Fibroblast of skin of right biceps (primary cell): Measurements from ENCODE around the gene TBCD.
"Not testable (repeated sequence)": the region's sequence is repeated elsewhere in the genome, so short reads cannot be mapped to it uniquely, and the experiment has no call there.

ENCODE experiments used
- DNase-seq: peaks from one replicate; pipeline ENCODE4 v3.0.0-alpha.2; 2013

TBCD gene

GRCh38 chr17:82767041-82767754 is 15.3 kb downstream of the TBCD start:
- peak; percentile 42 for DNase-seq

GRCh38 chr17:82769041-82769440 is 17.2 kb downstream of the TBCD start:
- DNase-seq: no peak

- DNase-seq: no peak
Measured at GRCh38 chr17:82772026-82772425, 20.2 kb downstream of the TBCD start.

GRCh38 chr17:82774456-82774855 is 22.6 kb downstream of the TBCD start:
- DNase-seq: not testable (repeated sequence)

GRCh38 chr17:82775001-82775823 is 23.3 kb downstream of the TBCD start:
- peak; percentile 36 for DNase-seq

- DNase-seq: no peak
Measured at GRCh38 chr17:82776454-82776853, 24.6 kb downstream of the TBCD start.

- DNase-seq: not testable (repeated sequence)
Measured at GRCh38 chr17:82777778-82778375, 26.0 kb downstream of the TBCD start.

- DNase-seq: no peak
Measured at GRCh38 chr17:82779541-82779940, 27.7 kb downstream of the TBCD start.

- DNase-seq: no peak
Measured at GRCh38 chr17:82780195-82780594, 28.3 kb downstream of the TBCD start.

- no peak for DNase-seq
Measured at GRCh38 chr17:82780971-82781893, 29.4 kb downstream of the TBCD start.

GRCh38 chr17:82781894-82782274 is 30.0 kb downstream of the TBCD start:
- DNase-seq: peak; percentile 58

GRCh38 chr17:82782657-82783207 is 30.9 kb downstream of the TBCD start:
- DNase-seq: no peak

- DNase-seq: no peak
Measured at GRCh38 chr17:82783498-82783897, 31.6 kb downstream of the TBCD start.

- DNase-seq: not testable (repeated sequence)
Measured at GRCh38 chr17:82785581-82785980, 33.7 kb downstream of the TBCD start.

- no peak for DNase-seq
Measured at GRCh38 chr17:82786427-82786826, 34.6 kb downstream of the TBCD start.

GRCh38 chr17:82787081-82787848 is 35.4 kb downstream of the TBCD start:
- peak; percentile 53 for DNase-seq

GRCh38 chr17:82788206-82789001 is 36.5 kb downstream of the TBCD start:
- no peak for DNase-seq

- no peak for DNase-seq
Measured at GRCh38 chr17:82789051-82789592, 37.3 kb downstream of the TBCD start.

- no peak for DNase-seq
Measured at GRCh38 chr17:82789806-82790205, 37.9 kb downstream of the TBCD start.

- DNase-seq: no peak
Measured at GRCh38 chr17:82790391-82790790, 38.5 kb downstream of the TBCD start.
